WTC11 (cell line): ENCODE results near the gene RREB1. TPM values are rescaled to one million over a fixed set of nuclear protein-coding genes. Genes with fewer than 3 reads are reported as not detected.
A peak's percentile ranks its signal among the peaks of the same experiment; 100 is the strongest.

Source experiments
- ATAC-seq: fragments of 200-7000 bp; cut with Tn5 transposase; 2 replicates; pipeline ENCODE4 v1.10.0; 2021; ENCODE audit warnings: mild to moderate bottlenecking, moderate library complexity
- CTCF ChIA-PET: fragments of 300-600 bp; sonication (Branson Sonifier 250); formaldehyde crosslinking; loops from one replicate; lab custom pipeline; 2021; ENCODE audit warnings: antibody characterized with exemption; lab: Charles Lee
- POLR2A ChIA-PET: fragments of 350-600 bp; sonication (Branson Sonifier 250); formaldehyde crosslinking; loops from one replicate; lab custom pipeline; 2021; ENCODE audit warnings: antibody characterized with exemption; lab: Charles Lee
- DNase-seq: peaks from one replicate; pipeline ENCODE4 v3.0.0; 2021; ENCODE audit warnings: low spot score
- H3K27ac Mint-ChIP-seq: 2 replicates; pipeline ENCODE4 v1.8.0; 2021; ENCODE audit warnings: mixed read lengths
- H3K27me3 Mint-ChIP-seq: 2 replicates; pipeline ENCODE4 v1.8.0; 2021; ENCODE audit warnings: low read depth, mild to moderate bottlenecking, moderate library complexity, mixed read lengths
- H3K36me3 Mint-ChIP-seq: 2 replicates; pipeline ENCODE4 v1.8.0; 2021; ENCODE audit warnings: mixed read lengths
- H3K4me1 Mint-ChIP-seq: 2 replicates; pipeline ENCODE4 v1.8.0; 2022; ENCODE audit warnings: mixed read lengths
- H3K4me3 Mint-ChIP-seq: 2 replicates; pipeline ENCODE4 v1.8.0; 2021; ENCODE audit warnings: mild to moderate bottlenecking, moderate library complexity, mixed read lengths
- H3K9me3 Mint-ChIP-seq: 2 replicates; pipeline ENCODE4 v1.8.0; 2021; ENCODE audit warnings: mixed read lengths
- ATF1 ChIP-seq: sonication (generic); formaldehyde crosslinking; IDR thresholded peaks from 2 replicates; pipeline ENCODE4 v1.8.1; 2023; ENCODE audit warnings: mild to moderate bottlenecking, moderate library complexity, missing genetic modification reagents
- CBFB ChIP-seq: sonication (generic); formaldehyde crosslinking; IDR thresholded peaks from 2 replicates; pipeline ENCODE4 v1.8.1; 2022; ENCODE audit warnings: mild to moderate bottlenecking, low read depth, missing genetic modification reagents
- ESRRA ChIP-seq: sonication (generic); formaldehyde crosslinking; IDR thresholded peaks from 2 replicates; pipeline ENCODE4 v1.8.1; 2022; ENCODE audit warnings: mild to moderate bottlenecking, missing genetic modification reagents, borderline replicate concordance
- HMGA2 ChIP-seq: fragments of 250-450 bp; sonication (Bioruptor Pico); IDR thresholded peaks from 2 replicates; pipeline ENCODE4 v1.4.0; 2021; ENCODE audit warnings: mild to moderate bottlenecking, moderate library complexity
- JUN ChIP-seq: sonication (generic); formaldehyde crosslinking; IDR thresholded peaks from 2 replicates; pipeline ENCODE4 v1.8.0; 2023; ENCODE audit warnings: mild to moderate bottlenecking, missing genetic modification reagents
- NR1H2 ChIP-seq: sonication (generic); formaldehyde crosslinking; IDR thresholded peaks from 2 replicates; pipeline ENCODE4 v1.9.0; 2021; ENCODE audit warnings: mild to moderate bottlenecking, moderate library complexity, missing genetic modification reagents
- SMAD4 ChIP-seq: sonication (generic); formaldehyde crosslinking; IDR thresholded peaks from 2 replicates; pipeline ENCODE4 v1.8.0; 2022; ENCODE audit warnings: mild to moderate bottlenecking, missing genetic modification reagents
- TP53 ChIP-seq: sonication (generic); formaldehyde crosslinking; IDR thresholded peaks from 2 replicates; pipeline ENCODE4 v1.8.1; 2023; ENCODE audit warnings: mild to moderate bottlenecking, missing genetic modification reagents
- ZNF423 ChIP-seq: fragments of 250-450 bp; sonication (Bioruptor Pico); IDR thresholded peaks from 2 replicates; pipeline ENCODE4 v2.1.2; 2022; ENCODE audit warnings: mild to moderate bottlenecking, moderate library complexity
- total RNA-seq: library from RNA; stranded (reverse); gene quantifications from 3 replicates; pipeline ENCODE4 v1.2.3, GENCODE V29; 2021
- TF ChIP-seq, protein P1 (sequence below): sonication (generic); formaldehyde crosslinking; IDR thresholded peaks from 2 replicates; pipeline ENCODE4 v1.8.1; 2023; ENCODE audit warnings: mild to moderate bottlenecking, missing genetic modification reagents, moderate library complexity
- TF ChIP-seq, protein P2 (sequence below): sonication (generic); formaldehyde crosslinking; IDR thresholded peaks from 2 replicates; pipeline ENCODE4 v1.8.0; 2022; ENCODE audit warnings: mild to moderate bottlenecking, missing genetic modification reagents
- TF ChIP-seq, protein P3 (sequence below): sonication (generic); formaldehyde crosslinking; IDR thresholded peaks from 2 replicates; pipeline ENCODE4 v1.8.1; 2023; ENCODE audit warnings: mild to moderate bottlenecking, missing genetic modification reagents, moderate library complexity
- TF ChIP-seq, protein P4 (sequence below): sonication (generic); formaldehyde crosslinking; IDR thresholded peaks from 2 replicates; pipeline ENCODE4 v1.8.1; 2023; ENCODE audit warnings: mild to moderate bottlenecking, missing genetic modification reagents, borderline replicate concordance
- TF ChIP-seq, protein P5 (sequence below): sonication (generic); formaldehyde crosslinking; IDR thresholded peaks from 2 replicates; pipeline ENCODE4 v1.8.0; 2022; ENCODE audit warnings: mild to moderate bottlenecking, missing genetic modification reagents
- TF ChIP-seq, protein P6 (sequence below): sonication (generic); formaldehyde crosslinking; IDR thresholded peaks from 2 replicates; pipeline ENCODE4 v1.8.1; 2023; ENCODE audit warnings: mild to moderate bottlenecking, moderate library complexity, missing genetic modification reagents
- TF ChIP-seq, protein P7 (sequence below): fragments of 250-450 bp; sonication (Bioruptor Pico); IDR thresholded peaks from 2 replicates; pipeline ENCODE4 v1.9.0; 2021; ENCODE audit warnings: mild to moderate bottlenecking

The RREB1 gene
- total RNA-seq, 1 experiment from 2014 or later, result 38.5 TPM

DNA sequence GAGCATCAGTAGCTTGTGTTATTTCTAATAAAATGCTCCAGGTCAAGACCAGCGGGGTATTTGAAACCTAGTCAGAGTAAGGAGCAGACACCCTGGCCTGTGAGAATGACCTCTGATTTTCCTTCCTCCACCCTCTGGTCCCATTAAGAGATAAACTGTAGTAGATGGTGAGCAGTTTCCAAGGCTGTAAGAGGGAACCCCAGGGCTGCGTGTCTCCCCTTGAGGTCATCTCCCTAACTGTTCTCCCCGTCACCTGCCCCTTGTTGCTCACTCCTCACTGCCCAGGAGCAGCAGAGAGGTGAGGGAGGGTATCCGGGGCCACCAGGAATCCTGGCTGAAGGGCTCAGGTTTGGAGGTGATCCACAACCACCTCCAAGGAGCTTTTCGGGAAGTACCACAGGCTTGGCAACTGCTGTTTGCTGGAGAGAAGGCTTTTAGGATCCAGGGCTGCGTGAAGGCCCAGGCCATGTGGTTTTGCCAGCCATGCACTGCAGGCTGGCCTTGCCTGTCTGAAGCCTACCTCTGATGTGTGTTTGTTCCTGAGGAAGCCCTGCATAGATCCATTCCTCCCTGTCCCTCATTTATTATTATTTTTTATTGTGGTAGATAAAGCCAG is 62.5 kb downstream of the RREB1 start (continued):
- TF ChIP-seq, protein P1, sequence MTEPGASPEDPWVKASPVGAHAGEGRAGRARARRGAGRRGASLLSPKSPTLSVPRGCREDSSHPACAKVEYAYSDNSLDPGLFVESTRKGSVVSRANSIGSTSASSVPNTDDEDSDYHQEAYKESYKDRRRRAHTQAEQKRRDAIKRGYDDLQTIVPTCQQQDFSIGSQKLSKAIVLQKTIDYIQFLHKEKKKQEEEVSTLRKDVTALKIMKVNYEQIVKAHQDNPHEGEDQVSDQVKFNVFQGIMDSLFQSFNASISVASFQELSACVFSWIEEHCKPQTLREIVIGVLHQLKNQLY (CRISPR knock-in tag), result no peak
- TF ChIP-seq ATF1 (CRISPR knock-in tag), result no peak
- TF ChIP-seq, protein P2, sequence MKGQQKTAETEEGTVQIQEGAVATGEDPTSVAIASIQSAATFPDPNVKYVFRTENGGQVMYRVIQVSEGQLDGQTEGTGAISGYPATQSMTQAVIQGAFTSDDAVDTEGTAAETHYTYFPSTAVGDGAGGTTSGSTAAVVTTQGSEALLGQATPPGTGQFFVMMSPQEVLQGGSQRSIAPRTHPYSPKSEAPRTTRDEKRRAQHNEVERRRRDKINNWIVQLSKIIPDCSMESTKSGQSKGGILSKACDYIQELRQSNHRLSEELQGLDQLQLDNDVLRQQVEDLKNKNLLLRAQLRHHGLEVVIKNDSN, result no peak

DNA sequence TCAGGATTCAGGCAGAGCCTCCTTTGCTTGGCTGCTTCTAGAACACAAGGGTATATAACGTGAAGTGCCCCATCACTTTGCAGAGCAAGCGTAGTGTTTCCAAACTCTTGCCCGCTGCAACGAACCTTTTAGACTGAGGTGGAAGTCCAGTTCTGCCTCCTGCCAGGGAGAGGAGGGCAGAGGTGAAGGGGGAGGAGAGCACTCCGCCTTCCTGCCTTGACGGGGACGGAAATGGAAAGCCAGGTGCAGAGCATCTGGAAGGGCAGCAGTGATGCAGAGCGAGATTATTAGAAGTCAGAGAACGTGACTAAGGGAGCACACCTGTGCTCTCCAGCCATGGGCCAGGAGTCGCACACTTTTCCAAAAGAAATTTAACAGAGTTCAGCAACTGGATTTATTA is 63.4 kb downstream of the RREB1 start:
- ATAC-seq (no peak), DNase-seq (no peak)
- Mint-ChIP-seq H3K9me3 (no peaks in the 10 kb centered on the region), H3K4me3 (no peak overlapping the region), H3K36me3 (no peaks in the 10 kb centered on the region), H3K4me1 (peaks cover 81% of the 10 kb centered on the region), H3K27ac (peak overlapping the region; percentile 54; the same call in 1 of the 2 replicates), H3K27me3 (no peaks in the 10 kb centered on the region; the same call in 1 of the 2 replicates)
- TF ChIP-seq, protein P3, sequence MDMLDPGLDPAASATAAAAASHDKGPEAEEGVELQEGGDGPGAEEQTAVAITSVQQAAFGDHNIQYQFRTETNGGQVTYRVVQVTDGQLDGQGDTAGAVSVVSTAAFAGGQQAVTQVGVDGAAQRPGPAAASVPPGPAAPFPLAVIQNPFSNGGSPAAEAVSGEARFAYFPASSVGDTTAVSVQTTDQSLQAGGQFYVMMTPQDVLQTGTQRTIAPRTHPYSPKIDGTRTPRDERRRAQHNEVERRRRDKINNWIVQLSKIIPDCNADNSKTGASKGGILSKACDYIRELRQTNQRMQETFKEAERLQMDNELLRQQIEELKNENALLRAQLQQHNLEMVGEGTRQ (CRISPR knock-in tag), result no peak
- TF ChIP-seq ZNF423 (CRISPR knock-in tag), result no peak
- TF ChIP-seq CBFB, result no peak
- TF ChIP-seq, protein P4, sequence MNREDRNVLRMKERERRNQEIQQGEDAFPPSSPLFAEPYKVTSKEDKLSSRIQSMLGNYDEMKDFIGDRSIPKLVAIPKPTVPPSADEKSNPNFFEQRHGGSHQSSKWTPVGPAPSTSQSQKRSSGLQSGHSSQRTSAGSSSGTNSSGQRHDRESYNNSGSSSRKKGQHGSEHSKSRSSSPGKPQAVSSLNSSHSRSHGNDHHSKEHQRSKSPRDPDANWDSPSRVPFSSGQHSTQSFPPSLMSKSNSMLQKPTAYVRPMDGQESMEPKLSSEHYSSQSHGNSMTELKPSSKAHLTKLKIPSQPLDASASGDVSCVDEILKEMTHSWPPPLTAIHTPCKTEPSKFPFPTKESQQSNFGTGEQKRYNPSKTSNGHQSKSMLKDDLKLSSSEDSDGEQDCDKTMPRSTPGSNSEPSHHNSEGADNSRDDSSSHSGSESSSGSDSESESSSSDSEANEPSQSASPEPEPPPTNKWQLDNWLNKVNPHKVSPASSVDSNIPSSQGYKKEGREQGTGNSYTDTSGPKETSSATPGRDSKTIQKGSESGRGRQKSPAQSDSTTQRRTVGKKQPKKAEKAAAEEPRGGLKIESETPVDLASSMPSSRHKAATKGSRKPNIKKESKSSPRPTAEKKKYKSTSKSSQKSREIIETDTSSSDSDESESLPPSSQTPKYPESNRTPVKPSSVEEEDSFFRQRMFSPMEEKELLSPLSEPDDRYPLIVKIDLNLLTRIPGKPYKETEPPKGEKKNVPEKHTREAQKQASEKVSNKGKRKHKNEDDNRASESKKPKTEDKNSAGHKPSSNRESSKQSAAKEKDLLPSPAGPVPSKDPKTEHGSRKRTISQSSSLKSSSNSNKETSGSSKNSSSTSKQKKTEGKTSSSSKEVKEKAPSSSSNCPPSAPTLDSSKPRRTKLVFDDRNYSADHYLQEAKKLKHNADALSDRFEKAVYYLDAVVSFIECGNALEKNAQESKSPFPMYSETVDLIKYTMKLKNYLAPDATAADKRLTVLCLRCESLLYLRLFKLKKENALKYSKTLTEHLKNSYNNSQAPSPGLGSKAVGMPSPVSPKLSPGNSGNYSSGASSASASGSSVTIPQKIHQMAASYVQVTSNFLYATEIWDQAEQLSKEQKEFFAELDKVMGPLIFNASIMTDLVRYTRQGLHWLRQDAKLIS (CRISPR knock-in tag), result no peak
- TF ChIP-seq, protein P5, sequence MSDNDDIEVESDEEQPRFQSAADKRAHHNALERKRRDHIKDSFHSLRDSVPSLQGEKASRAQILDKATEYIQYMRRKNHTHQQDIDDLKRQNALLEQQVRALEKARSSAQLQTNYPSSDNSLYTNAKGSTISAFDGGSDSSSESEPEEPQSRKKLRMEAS (CRISPR knock-in tag), result no peak
- no peak for TF ChIP-seq TP53 (CRISPR knock-in tag)
- no peak for TF ChIP-seq JUN
- ChIA-PET CTCF (no interaction called here), POLR2A (no interaction called here)

DNA sequence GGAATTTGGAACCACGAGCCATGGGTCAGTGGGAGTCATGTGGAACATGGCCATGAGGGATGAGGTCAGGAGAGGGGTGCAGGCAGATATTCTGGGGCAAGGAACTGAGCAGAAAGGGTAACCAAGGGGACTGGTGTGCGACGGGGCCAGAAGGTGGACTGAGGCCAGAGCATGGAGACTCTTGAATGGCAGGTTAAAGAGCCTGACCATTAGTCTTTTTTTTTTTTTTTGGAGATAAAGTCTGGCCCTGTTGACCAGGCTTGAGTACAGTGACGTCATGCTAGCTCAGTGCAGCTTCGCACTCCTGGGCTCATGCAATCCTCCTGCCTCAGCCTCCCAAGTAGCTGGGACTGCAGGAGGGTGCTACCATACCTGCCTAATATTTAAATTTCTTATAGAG is 64.0 kb downstream of the RREB1 start:
- Mint-ChIP-seq H3K27ac (peak overlapping the region; percentile 36), H3K36me3 (peaks cover 3% of the 10 kb centered on the region; the same call in 1 of the 2 replicates), H3K4me3 (no peak overlapping the region), H3K27me3 (no peaks in the 10 kb centered on the region), H3K9me3 (no peaks in the 10 kb centered on the region), H3K4me1 (peaks cover 81% of the 10 kb centered on the region)
- CTCF ChIA-PET, result no interaction called here
- ATAC-seq (no peak), DNase-seq (no peak)
- POLR2A ChIA-PET, result no interaction called here
- TF ChIP-seq, protein P6, sequence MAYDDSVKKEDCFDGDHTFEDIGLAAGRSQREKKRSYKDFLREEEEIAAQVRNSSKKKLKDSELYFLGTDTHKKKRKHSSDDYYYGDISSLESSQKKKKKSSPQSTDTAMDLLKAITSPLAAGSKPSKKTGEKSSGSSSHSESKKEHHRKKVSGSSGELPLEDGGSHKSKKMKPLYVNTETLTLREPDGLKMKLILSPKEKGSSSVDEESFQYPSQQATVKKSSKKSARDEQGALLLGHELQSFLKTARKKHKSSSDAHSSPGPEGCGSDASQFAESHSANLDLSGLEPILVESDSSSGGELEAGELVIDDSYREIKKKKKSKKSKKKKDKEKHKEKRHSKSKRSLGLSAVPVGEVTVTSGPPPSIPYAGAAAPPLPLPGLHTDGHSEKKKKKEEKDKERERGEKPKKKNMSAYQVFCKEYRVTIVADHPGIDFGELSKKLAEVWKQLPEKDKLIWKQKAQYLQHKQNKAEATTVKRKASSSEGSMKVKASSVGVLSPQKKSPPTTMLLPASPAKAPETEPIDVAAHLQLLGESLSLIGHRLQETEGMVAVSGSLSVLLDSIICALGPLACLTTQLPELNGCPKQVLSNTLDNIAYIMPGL (CRISPR knock-in tag), result no peak
- TF ChIP-seq, protein P4 (CRISPR knock-in tag), result no peak
- TF ChIP-seq CBFB (no peak), HMGA2 (no peak), SMAD4 (CRISPR knock-in tag) (no peak), ESRRA (no peak), NR1H2 (CRISPR knock-in tag) (no peak)
- TF ChIP-seq, protein P7, sequence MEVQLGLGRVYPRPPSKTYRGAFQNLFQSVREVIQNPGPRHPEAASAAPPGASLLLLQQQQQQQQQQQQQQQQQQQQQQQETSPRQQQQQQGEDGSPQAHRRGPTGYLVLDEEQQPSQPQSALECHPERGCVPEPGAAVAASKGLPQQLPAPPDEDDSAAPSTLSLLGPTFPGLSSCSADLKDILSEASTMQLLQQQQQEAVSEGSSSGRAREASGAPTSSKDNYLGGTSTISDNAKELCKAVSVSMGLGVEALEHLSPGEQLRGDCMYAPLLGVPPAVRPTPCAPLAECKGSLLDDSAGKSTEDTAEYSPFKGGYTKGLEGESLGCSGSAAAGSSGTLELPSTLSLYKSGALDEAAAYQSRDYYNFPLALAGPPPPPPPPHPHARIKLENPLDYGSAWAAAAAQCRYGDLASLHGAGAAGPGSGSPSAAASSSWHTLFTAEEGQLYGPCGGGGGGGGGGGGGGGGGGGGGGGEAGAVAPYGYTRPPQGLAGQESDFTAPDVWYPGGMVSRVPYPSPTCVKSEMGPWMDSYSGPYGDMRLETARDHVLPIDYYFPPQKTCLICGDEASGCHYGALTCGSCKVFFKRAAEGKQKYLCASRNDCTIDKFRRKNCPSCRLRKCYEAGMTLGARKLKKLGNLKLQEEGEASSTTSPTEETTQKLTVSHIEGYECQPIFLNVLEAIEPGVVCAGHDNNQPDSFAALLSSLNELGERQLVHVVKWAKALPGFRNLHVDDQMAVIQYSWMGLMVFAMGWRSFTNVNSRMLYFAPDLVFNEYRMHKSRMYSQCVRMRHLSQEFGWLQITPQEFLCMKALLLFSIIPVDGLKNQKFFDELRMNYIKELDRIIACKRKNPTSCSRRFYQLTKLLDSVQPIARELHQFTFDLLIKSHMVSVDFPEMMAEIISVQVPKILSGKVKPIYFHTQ (CRISPR knock-in tag), result no peak
